Measurements from ENCODE around the gene RAB27A. TPM values are rescaled to one million over a fixed set of nuclear protein-coding genes. Genes with fewer than 3 reads are reported as not detected.

Gene RAB27A
- total and polyA plus RNA-seq, 2 donors (not counting 3 experiments of a cell fraction or from before 2014, with no cell fraction given), result 7.3 to 30.9 TPM

DNA sequence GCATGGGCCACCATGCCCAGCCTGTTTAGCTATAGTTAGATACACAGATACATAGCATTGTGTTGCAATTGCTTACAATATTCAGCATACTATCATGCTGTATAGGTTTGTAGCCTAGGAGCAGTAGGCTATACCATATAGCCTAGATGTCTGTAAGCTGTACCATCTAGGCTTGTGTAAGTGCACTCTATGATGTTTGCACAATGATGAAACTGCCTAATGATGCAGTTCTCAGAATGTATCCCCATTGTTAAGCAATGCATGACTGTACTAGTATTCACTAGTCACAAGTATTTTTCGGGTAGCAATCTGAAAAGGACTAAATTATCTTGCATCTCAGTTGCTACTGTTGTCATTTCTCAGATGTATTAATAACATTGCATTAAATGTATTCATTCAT, 45.4 kb upstream of the RAB27A start:
- H4K20me1 ChIP-seq (replicated peaks; ENCODE audit: control insufficient read depth, extremely low read depth, insufficient read depth, low read length), result no peaks in the 10 kb centered on the region
- TF ChIP-seq, protein P1, sequence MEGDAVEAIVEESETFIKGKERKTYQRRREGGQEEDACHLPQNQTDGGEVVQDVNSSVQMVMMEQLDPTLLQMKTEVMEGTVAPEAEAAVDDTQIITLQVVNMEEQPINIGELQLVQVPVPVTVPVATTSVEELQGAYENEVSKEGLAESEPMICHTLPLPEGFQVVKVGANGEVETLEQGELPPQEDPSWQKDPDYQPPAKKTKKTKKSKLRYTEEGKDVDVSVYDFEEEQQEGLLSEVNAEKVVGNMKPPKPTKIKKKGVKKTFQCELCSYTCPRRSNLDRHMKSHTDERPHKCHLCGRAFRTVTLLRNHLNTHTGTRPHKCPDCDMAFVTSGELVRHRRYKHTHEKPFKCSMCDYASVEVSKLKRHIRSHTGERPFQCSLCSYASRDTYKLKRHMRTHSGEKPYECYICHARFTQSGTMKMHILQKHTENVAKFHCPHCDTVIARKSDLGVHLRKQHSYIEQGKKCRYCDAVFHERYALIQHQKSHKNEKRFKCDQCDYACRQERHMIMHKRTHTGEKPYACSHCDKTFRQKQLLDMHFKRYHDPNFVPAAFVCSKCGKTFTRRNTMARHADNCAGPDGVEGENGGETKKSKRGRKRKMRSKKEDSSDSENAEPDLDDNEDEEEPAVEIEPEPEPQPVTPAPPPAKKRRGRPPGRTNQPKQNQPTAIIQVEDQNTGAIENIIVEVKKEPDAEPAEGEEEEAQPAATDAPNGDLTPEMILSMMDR (IDR thresholded peaks at IDR 0.05; ENCODE audit: extremely low read depth in 1 of 2, insufficient read depth in 1 of 2, low read depth in 1 of 2, low read length in 2 of 2), result no peak
- no peak for TF ChIP-seq EZH2 (IDR thresholded peaks at IDR 0.05; ENCODE audit: borderline replicate concordance, low read depth, low read length, severe bottlenecking)
- TF ChIP-seq JUN (IDR thresholded peaks at IDR 0.05; ENCODE audit: borderline replicate concordance, insufficient read depth, insufficient read length, low read depth), result no peak
- no peak for TF ChIP-seq MYC (IDR thresholded peaks at IDR 0.05; ENCODE audit: low read depth, low read length)
- TF ChIP-seq FOS (IDR thresholded peaks at IDR 0.05; ENCODE audit: borderline replicate concordance, insufficient read depth, low read length), result no peak
- no peak for TF ChIP-seq GATA2 (IDR thresholded peaks at IDR 0.05; ENCODE audit: insufficient read depth, insufficient read length, low read depth, low read length)
- no peak for TF ChIP-seq POLR2AphosphoS5 (IDR thresholded peaks at IDR 0.05; ENCODE audit: insufficient read depth, low read depth, low read length)
- TF ChIP-seq, protein P2, sequence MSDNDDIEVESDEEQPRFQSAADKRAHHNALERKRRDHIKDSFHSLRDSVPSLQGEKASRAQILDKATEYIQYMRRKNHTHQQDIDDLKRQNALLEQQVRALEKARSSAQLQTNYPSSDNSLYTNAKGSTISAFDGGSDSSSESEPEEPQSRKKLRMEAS (IDR thresholded peaks at IDR 0.05; ENCODE audit: insufficient read depth, insufficient read length), result no peak
- TF ChIP-seq POLR2A (IDR thresholded peaks at IDR 0.05; ENCODE audit: low read depth, low read length), result no peak
- FAIRE-seq, result no peak
- no peak overlapping the region for H3K27ac ChIP-seq (ENCODE audit: insufficient read depth, low read depth, low read length)
- dilution Hi-C loops (cut with MboI; ENCODE audit: extremely low pct_ligation_motif_present, low sequenced_read_pairs) (no loop called here), intact Hi-C loops (cut with micrococcal nuclease) (no loop called here)
- no peak overlapping the region for H3K9ac ChIP-seq (replicated peaks; ENCODE audit: extremely low read depth, insufficient read depth, low read length)
- no peaks in the 10 kb centered on the region for H3K4me1 ChIP-seq (ENCODE audit: control insufficient read depth, extremely low read depth, insufficient read depth, low read length)
- ChIA-PET CTCF (interaction anchor here (0.9 to 2.0 kb wide), 3 partner anchors 9 to 105 kb away, joined by 3 to 4 read pairs (median 3); no protein-coding TSS in a partner anchor), POLR2A (no interaction called here)
- no peaks in the 10 kb centered on the region for H3K79me2 ChIP-seq (ENCODE audit: control insufficient read depth, insufficient read depth, low read length)
- no TSS peak for BruUV-seq (replicated peaks)
- no peak for DNase-seq (ENCODE audit: low read depth, low spot score)
- no peaks in the 10 kb centered on the region for H3K27me3 ChIP-seq (ENCODE audit: control insufficient read depth in 2 of 2, insufficient read depth in 2 of 2, low read length in 2 of 2)
- H2AFZ ChIP-seq (ENCODE audit: low read depth, low read length), result no peak overlapping the region
- no peak overlapping the region for H3K4me3 ChIP-seq (replicated peaks in 1 of 3; ENCODE audit: insufficient read depth in 1 of 3, low read depth in 1 of 3, low read length in 3 of 3)
- peaks cover 0 to 2% of the 10 kb centered on the region in 2 experiments for H3K36me3 ChIP-seq (ENCODE audit: control insufficient read depth in 2 of 2, extremely low read depth in 1 of 2, insufficient read depth in 2 of 2, low read length in 2 of 2)
- H3K4me2 ChIP-seq (ENCODE audit: insufficient read depth, low read length), result no peak overlapping the region
- H3K9me1 ChIP-seq (replicated peaks; ENCODE audit: control insufficient read depth, extremely low read depth, insufficient read depth, low read length), result no peaks in the 10 kb centered on the region
- no peaks in the 10 kb centered on the region for H3K9me3 ChIP-seq (replicated peaks; ENCODE audit: control insufficient read depth, insufficient read depth, low read length)
